Parathyroid adenoma (tissue), 2 donors: ENCODE measurements around the gene BDKRB2.

Experiments used
- H2AFZ ChIP-seq: fragments of 300-600 bp; sonication (generic); one replicate; pipeline ENCODE4 v1.7.0; 2017; ENCODE audit warnings: antibody characterized with exemption, mild to moderate bottlenecking
- H3K27ac ChIP-seq: fragments of 300-600 bp; sonication (generic); one replicate; pipeline ENCODE4 v1.7.0; 2017
- H3K27me3 ChIP-seq: fragments of 300-600 bp; sonication (generic); one replicate; pipeline ENCODE4 v1.7.0; 2017; ENCODE audit warnings: low read length; ENCODE audit not compliant: control insufficient read depth, insufficient read depth
- H3K36me3 ChIP-seq: fragments of 300-600 bp; sonication (generic); one replicate; pipeline ENCODE4 v1.7.0; 2017; ENCODE audit warnings: low read length; ENCODE audit not compliant: control insufficient read depth, insufficient read depth
- H3K4me1 ChIP-seq: fragments of 300-600 bp; sonication (generic); one replicate; pipeline ENCODE4 v1.7.0; 2017; ENCODE audit warnings: control low read depth
- H3K4me2 ChIP-seq: fragments of 300-600 bp; sonication (generic); one replicate; pipeline ENCODE4 v1.7.0; 2017; ENCODE audit warnings: low read length
- H3K4me3 ChIP-seq: fragments of 300-600 bp; sonication (generic); one replicate; pipeline ENCODE4 v1.7.0; 2017; ENCODE audit warnings: low read depth, low read length
- H3K79me2 ChIP-seq: fragments of 300-600 bp; sonication (generic); one replicate; pipeline ENCODE4 v1.7.0; 2017; ENCODE audit warnings: control low read depth
- H3K9ac ChIP-seq: fragments of 300-600 bp; sonication (generic); one replicate; pipeline ENCODE4 v1.7.0; 2017; ENCODE audit warnings: mild to moderate bottlenecking
- H3K9me3 ChIP-seq: fragments of 300-600 bp; sonication (generic); one replicate; pipeline ENCODE4 v1.7.0; 2017; ENCODE audit warnings: low read length; ENCODE audit not compliant: control insufficient read depth
- CTCF ChIP-seq: fragments of 300-600 bp; sonication (generic); IDR thresholded peaks from one replicate; pipeline ENCODE4 v1.7.0; 2017; ENCODE audit warnings: antibody characterized with exemption, mild to moderate bottlenecking
- donor health status: primary hyperparathyroidism.

Gene BDKRB2

GRCh38 chr14:96204151-96205058, at the start of gene BDKRB2:
Gene BDKRB2 (plus strand): TSS chr14:96204839. CDS start chr14:96237108, 32,269 bp downstream.
- Histone ChIP-seq H3K4me2 (peak within 1 kb of the TSS; percentile 68), H3K9me3 (no peaks in the 10 kb centered on the region), H3K9ac (no peak within 1 kb of the TSS), H3K4me1 (no peaks in the 10 kb centered on the region), H3K27me3 (no peaks in the 10 kb centered on the region), H3K27ac (peak within 1 kb of the TSS; percentile 45), H3K4me3 (peak within 1 kb of the TSS; percentile 48), H3K36me3 (no peaks in the 10 kb centered on the region), H3K79me2 (no peaks in the 10 kb centered on the region), H2AFZ (peak within 1 kb of the TSS; percentile 85)
- no peak for TF ChIP-seq CTCF

- H2AFZ ChIP-seq: no peak overlapping the region
- no peaks in the 10 kb centered on the region for H3K9me3 ChIP-seq
- no peaks in the 10 kb centered on the region for H3K27me3 ChIP-seq
- TF ChIP-seq CTCF: no peak
- no peak overlapping the region for H3K27ac ChIP-seq
- no peak overlapping the region for H3K4me2 ChIP-seq
- H3K4me3 ChIP-seq: no peak overlapping the region
- no peaks in the 10 kb centered on the region for H3K36me3 ChIP-seq
- H3K9ac ChIP-seq: no peak overlapping the region
- H3K79me2 ChIP-seq: no peaks in the 10 kb centered on the region
- no peaks in the 10 kb centered on the region for H3K4me1 ChIP-seq
Observed at GRCh38 chr14:96154900-96155299, 49.7 kb upstream of the BDKRB2 start.

GRCh38 chr14:96156804-96157760, 47.6 kb upstream of the BDKRB2 start:
- H3K79me2 ChIP-seq: no peaks in the 10 kb centered on the region
- no peak overlapping the region for H3K27ac ChIP-seq
- no peaks in the 10 kb centered on the region for H3K4me1 ChIP-seq
- no peaks in the 10 kb centered on the region for H3K36me3 ChIP-seq
- TF ChIP-seq CTCF: no peak
- no peaks in the 10 kb centered on the region for H3K9me3 ChIP-seq
- H2AFZ ChIP-seq: no peak overlapping the region
- H3K27me3 ChIP-seq: no peaks in the 10 kb centered on the region
- no peak overlapping the region for H3K4me2 ChIP-seq
- H3K9ac ChIP-seq: no peak overlapping the region
- H3K4me3 ChIP-seq: no peak overlapping the region

GRCh38 chr14:96158735-96159134, 45.9 kb upstream of the BDKRB2 start:
- H3K27ac ChIP-seq: no peak overlapping the region
- no peak overlapping the region for H3K9ac ChIP-seq
- no peaks in the 10 kb centered on the region for H3K79me2 ChIP-seq
- H2AFZ ChIP-seq: no peak overlapping the region
- no peak overlapping the region for H3K4me2 ChIP-seq
- H3K4me3 ChIP-seq: no peak overlapping the region
- no peaks in the 10 kb centered on the region for H3K4me1 ChIP-seq
- no peaks in the 10 kb centered on the region for H3K27me3 ChIP-seq
- H3K9me3 ChIP-seq: no peaks in the 10 kb centered on the region
- H3K36me3 ChIP-seq: no peaks in the 10 kb centered on the region
- TF ChIP-seq CTCF: no peak
